Activated T-cell treated with anti-CD3 and anti-CD28 coated beads, Interleukin-2, amount 50 U/mL, for 1 hour (primary cell): ENCODE measurements around the gene SYT7.
"Not testable (repeated sequence)": the region's sequence is repeated elsewhere in the genome, so short reads cannot be mapped to it uniquely, and the experiment has no call there.

Experiments used
- DNase-seq: peaks from one replicate; pipeline ENCODE4 v3.0.0-alpha.2; 2020

The SYT7 gene

DNA sequence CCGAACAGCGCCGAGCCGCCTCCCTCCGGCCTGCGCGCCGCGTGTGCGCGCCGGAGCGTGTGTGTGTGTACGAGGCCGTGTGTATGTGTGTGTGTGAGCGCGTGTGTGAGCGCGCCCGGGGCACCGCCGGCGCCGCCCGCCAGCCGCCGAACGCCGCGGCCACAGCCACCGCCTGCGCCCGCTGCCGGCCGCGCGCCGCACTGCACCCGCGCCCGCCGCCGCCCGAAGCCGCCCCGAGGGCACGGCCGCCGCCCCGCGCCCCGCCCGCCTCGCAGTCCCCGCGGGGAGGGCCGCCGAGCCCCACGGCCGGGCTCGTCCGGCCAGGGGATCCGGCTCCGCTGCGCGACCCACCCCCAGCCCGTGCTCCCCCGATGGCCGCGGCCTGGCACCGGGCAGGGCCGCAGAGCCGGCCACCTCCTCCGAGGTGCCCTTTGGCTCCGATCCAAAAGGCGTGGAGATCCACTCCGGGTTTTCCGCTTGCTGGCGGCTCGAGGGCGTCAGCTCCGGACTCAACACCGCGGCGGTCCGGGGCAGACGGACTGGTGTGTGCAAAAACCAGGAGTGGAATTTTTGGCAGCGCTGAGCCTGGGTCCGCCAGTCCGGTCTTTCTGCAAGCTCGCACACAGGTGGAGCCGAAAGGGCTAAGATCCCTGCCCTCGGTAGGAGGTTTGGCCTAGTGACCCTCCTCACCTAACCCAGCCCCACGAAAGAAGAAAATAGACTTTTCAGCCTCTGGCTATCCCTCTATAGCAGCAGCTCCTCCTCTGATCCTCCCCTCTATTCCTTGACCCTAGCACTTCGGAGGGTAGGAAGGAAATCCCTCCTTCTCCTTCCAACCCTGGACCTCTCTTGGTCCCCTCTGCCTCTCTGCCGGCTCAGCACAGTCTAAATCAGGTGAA, at the start of gene SYT7:
Gene SYT7, minus strand, starts transcription at position 47 of the 899 bp plus-strand sequence. CDS start 256 bp downstream, outside the sequence.
- DNase-seq, result peak; percentile 98

GRCh38 chr11:61630089-61630488, 49.2 kb upstream of the SYT7 start:
- no peak for DNase-seq

DNA sequence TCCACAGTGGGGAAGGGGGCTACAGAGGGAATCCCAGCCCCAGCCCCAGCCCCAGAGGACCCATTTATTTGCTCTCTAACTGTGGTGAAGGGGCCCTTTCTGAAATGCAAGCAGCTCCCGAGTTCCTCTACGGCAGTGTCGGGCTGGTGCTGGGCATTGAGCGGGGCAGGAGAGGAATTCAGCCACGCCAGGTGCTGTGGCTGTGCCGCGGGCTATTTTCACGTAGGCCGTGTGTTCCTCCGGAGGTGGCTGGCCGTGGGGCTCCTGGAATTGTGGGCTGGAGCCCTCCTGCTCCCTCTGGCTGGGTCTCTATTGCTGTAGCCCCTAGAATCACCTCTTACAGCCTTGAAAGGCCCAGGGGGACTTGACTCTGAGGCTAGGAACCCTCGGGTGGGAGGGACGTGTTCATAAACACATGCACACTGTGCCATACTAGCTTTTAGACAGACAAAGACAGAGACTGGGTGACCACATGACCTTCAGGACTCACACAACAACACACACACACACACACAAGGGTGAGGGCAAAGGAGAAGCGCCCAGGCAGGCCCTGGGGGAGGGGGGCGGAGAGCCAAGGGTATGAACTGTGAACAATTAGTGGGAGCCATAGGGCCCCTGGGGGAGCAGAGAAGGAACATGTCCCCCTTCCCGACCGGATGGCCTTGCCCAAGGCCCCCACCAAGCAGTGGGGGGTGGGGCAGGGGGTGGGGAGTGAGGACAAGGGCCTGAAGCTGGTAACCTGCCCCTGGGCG, 48.4 kb upstream of the SYT7 start:
- DNase-seq, result no peak

DNA sequence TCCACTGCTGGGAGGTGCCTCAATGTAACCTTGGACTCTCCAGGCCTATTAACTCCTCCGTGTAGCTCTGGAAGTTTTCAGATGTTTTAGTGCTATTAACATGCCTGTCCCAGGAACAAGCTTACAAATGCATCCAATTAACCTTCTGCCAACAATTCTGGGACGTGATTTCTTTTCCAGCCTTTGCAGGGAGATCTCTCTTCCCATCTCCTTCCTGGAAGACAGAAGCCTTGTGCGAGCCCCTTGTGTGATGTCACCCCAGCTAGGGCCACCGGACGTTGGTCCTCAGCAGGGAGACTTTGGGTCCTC, 47.7 kb upstream of the SYT7 start:
- DNase-seq, result no peak

GRCh38 chr11:61627850-61628661, 47.2 kb upstream of the SYT7 start:
- peak; percentile 30 for DNase-seq

DNA sequence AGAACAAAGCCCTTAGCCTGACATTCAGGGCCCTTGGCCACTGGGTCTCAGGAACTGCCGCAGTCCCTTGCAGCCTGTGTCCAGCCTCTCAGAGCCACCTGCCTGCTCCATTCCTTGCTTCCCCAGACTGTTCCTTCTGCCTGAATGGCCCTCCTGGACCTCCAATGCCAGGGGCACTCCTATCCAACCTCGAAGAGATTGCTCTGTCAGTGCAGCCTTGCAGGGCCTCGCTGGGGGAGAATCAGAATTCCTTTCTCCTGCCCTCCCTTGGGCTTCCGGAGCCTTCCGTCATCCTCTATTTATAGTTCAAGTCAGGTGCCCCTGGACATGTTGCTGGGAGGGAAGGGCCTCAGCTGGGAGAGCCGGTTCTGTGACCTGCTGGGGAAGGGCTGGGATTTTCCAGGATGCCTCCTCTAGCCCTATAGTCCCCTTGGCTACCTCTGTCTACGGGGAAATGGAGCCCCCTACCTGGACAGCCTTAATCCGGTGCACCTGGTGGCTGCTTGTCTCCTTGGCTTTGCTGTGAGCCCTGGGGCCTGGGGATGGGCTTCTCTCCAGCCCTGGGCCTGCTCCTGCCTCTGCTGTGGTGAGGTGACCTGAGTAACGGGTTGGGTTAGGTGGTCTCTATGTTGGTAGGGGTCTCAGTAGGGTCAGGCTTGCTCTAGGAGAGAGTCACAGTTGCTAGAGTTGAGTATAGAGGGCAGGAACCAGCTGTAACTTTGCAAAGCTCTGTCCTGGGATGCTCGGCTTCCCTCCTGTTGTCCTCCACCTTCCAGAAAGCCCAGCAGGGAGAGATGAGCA, 45.9 kb upstream of the SYT7 start:
- no peak for DNase-seq

GRCh38 chr11:61625525-61625924, 44.6 kb upstream of the SYT7 start:
- DNase-seq, result no peak

DNA sequence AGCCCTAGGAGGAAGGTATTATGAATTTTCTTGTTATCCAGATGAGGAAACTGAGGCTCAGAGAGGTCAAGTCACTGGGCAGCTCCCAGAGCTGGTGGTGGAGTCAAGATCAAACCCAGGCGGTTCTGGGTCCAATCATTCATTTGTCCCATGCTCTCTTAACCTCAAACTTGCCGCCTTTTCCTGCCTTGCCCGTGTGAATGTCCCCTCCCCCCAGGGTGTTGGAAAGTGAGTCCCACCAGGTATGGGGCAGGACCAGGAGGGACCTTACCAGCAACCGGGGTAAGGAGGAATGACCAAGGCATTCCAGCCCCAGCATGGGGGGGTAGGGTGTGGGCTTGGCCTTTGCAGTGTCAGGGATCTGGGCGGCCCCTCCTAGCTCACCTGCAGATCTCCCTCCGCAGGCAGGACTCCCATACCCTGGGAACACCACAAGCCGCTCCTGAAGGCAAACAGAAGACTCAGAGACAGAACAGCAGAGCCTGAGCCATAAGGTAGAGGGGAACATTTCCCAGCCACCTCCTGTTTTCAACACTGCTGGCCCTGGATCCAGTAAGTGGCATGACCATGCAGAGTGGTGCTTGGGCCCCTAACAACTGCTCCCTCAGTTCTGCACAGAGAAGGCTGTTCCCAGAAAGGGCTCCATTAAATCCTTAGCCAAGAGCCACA, 41.2 kb upstream of the SYT7 start:
- no peak for DNase-seq

- DNase-seq, result no peak
These were observed 38.8 kb upstream of the SYT7 start for GRCh38 chr11:61619471-61620226.

- no peak for DNase-seq
These were observed 38.1 kb upstream of the SYT7 start for GRCh38 chr11:61618978-61619377.

- DNase-seq, result no peak
These were observed 36.6 kb upstream of the SYT7 start for GRCh38 chr11:61617515-61617914.

DNA sequence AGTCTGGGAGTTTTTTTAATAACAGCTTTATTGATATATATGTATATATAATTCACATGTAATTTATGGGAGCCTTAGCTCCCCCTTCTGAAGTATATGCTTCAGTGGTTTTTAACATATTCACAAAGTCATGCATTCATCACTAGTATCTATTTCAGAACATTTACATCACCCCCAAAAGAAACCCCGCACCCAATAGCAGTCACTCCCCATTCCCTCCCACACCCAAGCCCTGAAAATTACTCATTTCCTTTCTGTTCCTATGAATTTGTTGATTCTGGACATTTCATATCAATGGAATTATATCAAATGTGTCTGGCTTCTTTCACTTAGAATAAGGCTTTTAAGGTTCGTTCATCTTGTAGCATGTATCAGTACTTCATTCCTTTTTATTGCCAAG, 35.6 kb upstream of the SYT7 start:
- DNase-seq, result no peak

- DNase-seq, result not testable (repeated sequence)
These were observed 33.9 kb upstream of the SYT7 start for GRCh38 chr11:61614782-61615181.

DNA sequence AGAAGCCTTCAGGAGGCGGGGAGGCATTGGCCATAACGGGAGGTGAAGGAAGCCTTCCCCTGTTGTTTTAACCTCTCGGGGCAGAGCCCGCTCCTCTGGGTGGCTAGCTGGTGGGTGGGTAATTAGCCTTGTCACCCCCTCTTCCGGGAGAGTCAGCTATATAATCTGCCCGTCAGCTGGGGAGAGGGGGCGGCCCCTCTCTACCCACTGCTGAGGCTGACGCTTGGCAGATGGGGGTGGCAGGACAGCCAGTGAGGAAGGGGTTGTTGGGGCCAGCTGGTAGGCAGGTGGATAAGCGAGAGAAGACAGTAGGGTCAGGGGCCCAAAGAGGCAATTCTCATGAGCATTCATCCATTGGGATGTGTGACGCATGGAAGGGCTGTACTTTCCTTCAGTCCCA, 33.0 kb upstream of the SYT7 start:
- no peak for DNase-seq

- no peak for DNase-seq
These were observed 32.2 kb upstream of the SYT7 start for GRCh38 chr11:61613051-61613450.

- DNase-seq, result no peak
These were observed 30.4 kb upstream of the SYT7 start for GRCh38 chr11:61611309-61611708.

- DNase-seq, result no peak
These were observed 30.0 kb upstream of the SYT7 start for GRCh38 chr11:61610905-61611304.

DNA sequence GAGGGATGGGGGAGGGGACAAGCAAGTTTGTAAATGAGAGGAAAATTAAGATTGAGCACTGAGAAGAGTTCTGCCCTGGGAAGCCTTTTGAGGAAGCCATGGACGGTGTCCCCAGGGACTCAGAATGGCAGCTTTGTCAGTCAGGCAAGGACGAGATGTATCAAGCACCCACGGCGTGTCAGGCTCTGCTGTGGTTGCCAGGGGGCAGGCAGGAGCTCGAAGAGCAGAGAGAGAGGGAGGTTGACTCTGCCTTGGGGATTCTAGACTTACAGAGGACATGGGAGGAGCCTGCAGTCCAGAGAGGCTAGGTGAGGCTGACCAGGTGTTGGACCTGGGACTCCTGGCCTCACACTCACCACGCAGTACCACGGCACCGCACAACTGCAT, 29.1 kb upstream of the SYT7 start:
- no peak for DNase-seq

DNA sequence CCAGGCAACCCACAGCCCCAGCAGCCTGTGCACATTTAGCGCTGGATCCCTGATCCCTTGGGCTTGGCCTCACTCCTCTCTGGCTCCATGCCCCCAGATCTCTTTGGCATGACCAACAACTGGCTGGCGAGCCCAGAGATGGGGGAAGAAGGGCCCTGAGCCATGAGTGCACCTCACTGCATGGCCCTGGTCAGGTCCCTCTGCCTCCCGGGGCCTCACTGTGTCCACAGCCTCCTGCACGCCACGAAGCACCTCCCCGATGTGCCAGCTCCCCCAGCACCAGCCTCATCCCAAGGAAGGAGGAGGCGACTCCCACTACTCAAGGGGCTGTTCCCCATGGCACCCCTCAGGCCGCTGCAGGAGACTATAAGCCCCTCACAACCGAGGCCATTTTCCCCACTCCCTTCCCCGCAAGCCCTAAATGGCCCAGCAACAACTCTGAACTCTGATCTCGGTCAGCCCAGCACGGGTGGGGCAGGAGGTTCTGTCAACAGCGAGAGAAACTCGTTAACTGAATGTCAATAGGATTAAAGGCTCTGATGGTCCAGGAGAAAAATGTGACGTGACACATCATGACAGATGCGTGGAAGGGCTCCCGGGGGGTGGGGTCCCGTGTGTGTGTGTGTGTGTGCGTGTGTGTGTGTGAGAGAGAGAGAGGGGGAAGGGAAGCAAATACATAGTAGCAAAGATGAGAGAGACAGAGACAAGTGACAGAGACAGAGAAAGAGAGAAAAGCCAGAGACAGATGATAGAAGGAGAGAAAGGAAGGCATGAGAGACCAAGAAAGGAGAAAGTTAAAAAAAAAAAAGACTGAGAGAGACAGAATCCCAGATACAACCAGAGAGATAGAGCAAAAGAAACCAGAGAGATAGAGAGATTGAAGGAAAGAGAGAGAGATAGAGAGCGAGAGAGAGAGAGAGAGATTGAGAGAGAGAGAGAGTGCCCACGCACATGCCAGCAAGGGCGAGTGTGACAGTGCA, 28.4 kb upstream of the SYT7 start:
- DNase-seq, result no peak
